HG03139 (cell line): ENCODE measurements around the gene VWC2L.

Source experiments
- ATAC-seq: cut with Tn5 transposase; IDR thresholded peaks from one replicate; pipeline ENCODE4 v1.9.1; 2021; ENCODE audit not compliant: unreplicated experiment

VWC2L gene

GRCh38 chr2:214533541-214533940 lies 122.7 kb downstream of the VWC2L start:
- ATAC-seq: no peak

DNA sequence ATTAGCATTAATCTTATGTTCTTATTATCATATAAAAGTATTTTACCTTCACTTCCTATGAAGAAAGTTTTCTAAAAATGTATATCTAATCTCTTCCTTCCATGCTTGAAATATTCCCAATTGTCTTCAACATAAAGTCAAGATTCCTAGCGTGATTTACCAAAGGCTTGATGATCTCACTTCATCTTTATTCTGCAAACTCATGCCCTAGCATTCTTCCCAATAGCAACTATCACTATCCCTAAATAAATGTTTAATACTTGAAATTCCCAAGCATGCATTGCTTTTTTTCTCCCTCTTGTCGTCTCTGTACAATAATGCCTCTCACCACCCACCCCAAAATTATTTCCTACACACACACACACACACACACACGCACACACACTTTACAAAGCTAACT lies 125.8 kb downstream of the VWC2L start:
- no peak for ATAC-seq

GRCh38 chr2:214537929-214538328 lies 127.1 kb downstream of the VWC2L start:
- no peak for ATAC-seq

GRCh38 chr2:214542295-214542694 lies 131.4 kb downstream of the VWC2L start:
- ATAC-seq: no peak

GRCh38 chr2:214542866-214543265 lies 132.0 kb downstream of the VWC2L start:
- no peak for ATAC-seq

DNA sequence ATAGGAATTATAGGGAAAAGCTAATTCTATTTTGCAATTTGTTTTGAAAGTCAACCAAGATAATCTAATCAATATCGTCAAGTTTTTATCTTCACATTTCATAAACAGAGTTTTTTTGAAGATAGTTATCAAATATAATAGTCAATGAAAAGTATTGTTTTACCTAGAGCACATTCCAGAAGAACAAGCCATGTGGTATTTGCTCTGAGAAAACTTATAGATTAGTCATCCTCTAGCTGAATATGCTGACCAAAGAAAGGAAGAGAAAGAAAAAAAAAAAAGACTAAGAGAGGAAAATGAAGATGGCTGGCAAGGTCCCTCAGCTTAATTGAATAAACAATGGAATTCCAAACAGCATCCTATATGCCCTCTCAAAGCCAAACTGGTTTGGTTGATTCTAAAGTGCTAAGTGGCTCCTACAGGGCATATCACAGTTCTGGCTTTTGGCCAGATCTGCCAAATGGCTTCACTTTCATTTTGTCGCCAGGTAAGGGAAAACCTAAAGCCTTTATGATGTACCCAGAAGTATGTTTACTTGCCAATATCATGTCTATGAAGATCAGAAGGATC lies 132.6 kb downstream of the VWC2L start:
- no peak for ATAC-seq

GRCh38 chr2:214545898-214546542 lies 135.2 kb downstream of the VWC2L start:
- no peak for ATAC-seq

DNA sequence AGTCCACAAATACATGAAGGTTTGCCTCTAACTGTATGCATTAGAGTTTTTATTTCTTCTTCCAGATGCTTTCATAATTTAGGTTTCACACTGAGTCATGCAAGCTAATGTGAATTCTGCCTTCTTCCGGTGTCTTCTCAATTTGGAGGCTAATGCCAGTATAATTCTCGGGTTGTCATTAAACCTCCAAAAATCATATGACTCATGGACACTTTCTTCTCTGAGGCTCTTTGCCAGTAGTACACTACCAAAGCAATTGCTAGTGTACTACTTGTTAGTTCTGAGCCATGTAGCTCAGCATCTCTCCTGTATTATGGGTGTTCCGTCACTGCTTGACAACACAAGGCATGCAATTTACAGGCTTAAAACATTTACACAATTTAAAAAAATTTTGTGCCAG lies 137.1 kb downstream of the VWC2L start:
- no peak for ATAC-seq

- ATAC-seq: no peak
Measured at GRCh38 chr2:214549946-214550345, 139.1 kb downstream of the VWC2L start.

DNA sequence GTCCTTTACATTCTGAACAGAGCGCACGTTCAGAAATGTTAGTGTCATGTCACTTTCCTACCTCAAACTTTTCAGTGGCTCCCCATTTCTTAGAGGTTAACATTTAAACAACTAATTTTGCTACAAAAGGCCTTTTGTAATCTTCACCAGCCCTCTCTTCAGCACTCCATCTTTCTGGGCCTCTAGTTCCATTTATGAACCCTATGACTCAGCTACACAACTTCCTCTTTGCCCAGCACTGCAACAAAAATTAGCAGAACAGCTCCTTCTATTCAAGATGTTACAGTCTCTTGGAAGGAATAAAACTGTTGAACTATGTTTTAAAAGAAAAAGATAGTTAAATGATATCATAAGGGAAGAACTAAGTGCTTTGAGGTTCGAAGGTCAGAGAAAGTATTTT lies 139.9 kb downstream of the VWC2L start:
- no peak for ATAC-seq

- no peak for ATAC-seq
Measured at GRCh38 chr2:214557884-214558283, 147.0 kb downstream of the VWC2L start.

- ATAC-seq: no peak
Measured at GRCh38 chr2:214558341-214558740, 147.5 kb downstream of the VWC2L start.

DNA sequence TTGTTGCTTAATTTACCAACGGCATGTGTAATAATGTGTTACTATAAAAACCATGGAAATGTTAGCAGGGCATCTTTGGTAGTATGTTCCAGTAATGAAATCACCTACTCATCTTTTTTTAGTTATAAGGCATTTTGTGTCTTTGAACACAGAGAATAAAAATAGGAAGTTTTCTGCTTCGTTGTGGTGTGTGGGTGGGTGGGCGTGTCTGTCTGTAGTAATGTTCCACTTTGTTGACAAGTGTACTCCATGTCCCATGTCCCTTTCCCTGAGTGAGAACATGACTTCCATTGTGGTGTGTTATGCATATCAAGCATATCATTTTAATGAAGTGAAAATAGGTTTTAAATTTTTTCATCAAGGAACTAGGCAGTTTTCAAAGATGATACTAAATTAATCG lies 149.3 kb downstream of the VWC2L start:
- no peak for ATAC-seq

DNA sequence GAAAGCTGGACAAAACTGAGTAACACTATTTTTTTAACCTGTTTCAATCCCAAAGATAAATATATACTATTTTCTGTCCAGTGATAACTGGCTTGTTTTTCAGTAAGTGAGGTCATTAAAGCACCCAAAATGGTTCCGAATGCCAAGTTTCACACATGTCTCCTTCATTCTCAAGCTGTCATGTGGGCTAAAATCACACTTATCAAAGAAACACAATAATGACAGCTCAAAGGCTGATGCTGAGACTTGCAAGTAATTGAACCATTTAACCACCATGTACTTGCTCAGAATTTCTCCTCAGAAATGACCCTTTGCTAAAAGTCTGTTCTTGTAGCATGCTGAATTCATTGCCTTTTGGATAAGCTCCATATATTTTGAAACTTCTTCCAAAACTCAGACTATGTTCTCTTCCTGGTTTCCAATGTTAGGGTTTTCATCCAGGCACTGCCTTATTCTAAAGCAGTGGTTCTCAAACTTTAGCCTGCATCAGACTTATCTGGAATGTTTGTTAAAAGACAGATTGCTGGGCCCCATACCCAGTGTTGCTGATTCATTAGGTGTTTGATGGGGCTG lies 149.8 kb downstream of the VWC2L start:
- ATAC-seq: no peak

GRCh38 chr2:214565246-214565645 lies 154.4 kb downstream of the VWC2L start:
- ATAC-seq: no peak

DNA sequence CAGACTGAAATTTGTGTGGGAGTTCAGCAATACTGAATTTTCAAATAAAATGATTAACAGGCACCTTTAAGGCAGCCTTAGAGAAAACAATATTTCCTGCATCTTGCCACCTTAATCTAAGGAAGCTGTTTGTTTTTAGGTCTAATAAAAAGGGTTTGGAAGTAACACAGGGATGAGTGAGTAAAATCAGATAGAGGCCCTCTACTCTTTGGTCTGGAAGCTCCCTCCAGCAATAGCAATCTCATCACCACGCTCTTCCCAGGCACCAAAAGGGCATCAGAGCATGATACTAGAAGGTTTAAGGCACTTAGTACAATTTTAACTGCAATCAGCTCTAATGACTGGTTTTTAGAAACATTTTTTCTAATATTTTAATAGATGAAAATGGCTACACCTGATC lies 155.6 kb downstream of the VWC2L start:
- no peak for ATAC-seq

GRCh38 chr2:214569419-214570035 lies 158.7 kb downstream of the VWC2L start:
- no peak for ATAC-seq

GRCh38 chr2:214574084-214574781 lies 163.4 kb downstream of the VWC2L start:
- ATAC-seq: no peak

DNA sequence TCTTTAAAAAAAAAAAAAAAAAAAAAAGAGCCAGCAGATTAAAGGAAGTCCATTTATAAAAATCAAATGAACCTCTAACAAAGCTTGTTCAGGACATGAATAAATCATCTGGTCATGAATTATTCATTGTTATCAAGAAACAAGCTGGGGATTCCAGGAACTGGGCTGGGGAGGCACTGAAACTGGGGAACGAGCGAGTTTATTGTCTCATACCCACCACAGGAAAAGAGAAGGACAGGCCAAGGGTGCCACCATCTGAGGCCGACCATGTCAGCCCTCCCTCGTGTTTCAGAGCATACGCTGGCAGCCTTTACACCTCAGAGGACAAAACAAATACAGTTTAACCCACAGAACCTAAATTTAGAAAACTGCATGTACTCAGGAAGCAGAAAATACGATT lies 164.2 kb downstream of the VWC2L start:
- no peak for ATAC-seq

GRCh38 chr2:214575465-214575864 lies 164.6 kb downstream of the VWC2L start:
- ATAC-seq: no peak

GRCh38 chr2:214577769-214578168 lies 166.9 kb downstream of the VWC2L start:
- no peak for ATAC-seq

DNA sequence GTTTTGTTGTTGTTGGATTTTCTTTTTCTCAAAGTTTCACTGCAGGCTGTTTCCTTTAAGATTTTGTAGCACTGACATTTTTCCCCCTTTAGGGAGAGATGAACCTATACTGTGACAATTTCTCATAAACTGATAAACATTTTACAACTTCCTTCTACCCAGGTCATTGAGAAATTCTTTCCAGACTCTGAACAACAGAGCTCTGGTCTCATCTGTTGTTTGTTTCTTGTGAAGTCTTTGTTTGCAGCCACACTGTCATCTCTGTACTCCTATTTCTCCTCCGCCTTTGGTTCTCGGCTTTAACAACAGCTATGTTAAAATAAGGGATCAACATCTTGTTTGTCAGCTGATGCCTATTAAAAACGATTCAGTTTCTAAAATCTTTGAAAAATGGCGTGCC lies 167.6 kb downstream of the VWC2L start:
- no peak for ATAC-seq
